H1 (cell line): Measurements from ENCODE around the gene BIN1.

Experiments
- ASH2L ChIP-seq: fragments of 200-600, 300-600 bp; sonication (generic); IDR thresholded peaks from one replicate; pipeline ENCODE4 v1.7.1; 2017; ENCODE audit warnings: low read length
- EZH2 ChIP-seq: fragments of 200-600 bp; sonication (generic); IDR thresholded peaks from 2 replicates; pipeline ENCODE4 v1.7.1; 2012; ENCODE audit warnings: low read depth, mild to moderate bottlenecking, moderate library complexity, low read length, inconsistent platforms; ENCODE audit not compliant: severe bottlenecking
- HDAC6 ChIP-seq: IDR thresholded peaks from one replicate; pipeline ENCODE4 v1.7.1; 2012; ENCODE audit warnings: low read depth, mild to moderate bottlenecking, inconsistent platforms, low read length, moderate library complexity
- NRF1 ChIP-seq: IDR thresholded peaks from 2 replicates; pipeline ENCODE4 v1.6.1; 2011; ENCODE audit warnings: mild to moderate bottlenecking, low read depth, low read length, improper control_type of control experiment
- POLR2A ChIP-seq, 2 experiments: IDR thresholded peaks; 1 replicate in 1 of 2; 2 replicates in 1 of 2; pipeline ENCODE4 v1.6.1; 2011; ENCODE audit warnings: low read depth in 2 of 2, low read length in 2 of 2, mild to moderate bottlenecking in 2 of 2; ENCODE audit errors: control extremely low read depth in 1 of 2
- RAD21 ChIP-seq, 2 experiments: IDR thresholded peaks in 1 of 2; conservative IDR thresholded peaks in 1 of 2; 2 replicates each; pipeline ENCODE4 v1.6.1; 2011; ENCODE audit warnings: low read depth in 2 of 2, low read length in 2 of 2, improper control_type of control experiment in 1 of 2, inconsistent platforms in 1 of 2, mild to moderate bottlenecking in 1 of 2, moderate library complexity in 1 of 2
- SIN3A ChIP-seq, 2 experiments: IDR thresholded peaks in 1 of 2; conservative IDR thresholded peaks in 1 of 2; 2 replicates each; pipeline ENCODE4 v1.6.1; 2011 to 2012; ENCODE audit warnings: low read length in 2 of 2, improper control_type of control experiment in 1 of 2, low read depth in 1 of 2, mild to moderate bottlenecking in 1 of 2
- SP1 ChIP-seq: IDR thresholded peaks from 2 replicates; pipeline ENCODE4 v1.6.1; 2011; ENCODE audit warnings: low read depth, low read length
- SP4 ChIP-seq: IDR thresholded peaks from 2 replicates; pipeline ENCODE4 v1.6.1; 2012; ENCODE audit warnings: low read length, inconsistent platforms
- TF ChIP-seq, protein P1 (sequence below), 3 experiments: IDR thresholded peaks; 1 replicate in 2 of 3; 2 replicates in 1 of 3; pipeline versions ENCODE4 v1.5.1 to v1.6.1; 2011; ENCODE audit warnings: low read length in 3 of 3, mild to moderate bottlenecking in 3 of 3, inconsistent platforms in 2 of 3, low read depth in 1 of 3, moderate library complexity in 1 of 3; ENCODE audit not compliant: insufficient read depth in 1 of 3; ENCODE audit errors: control extremely low read depth in 1 of 3
- TF ChIP-seq, protein P2 (sequence below): IDR thresholded peaks from 2 replicates; pipeline ENCODE4 v1.6.1; 2011; ENCODE audit warnings: low read depth, mild to moderate bottlenecking, low read length; ENCODE audit not compliant: insufficient read depth
- TF ChIP-seq, protein P3 (sequence below): IDR thresholded peaks from 2 replicates; pipeline ENCODE4 v1.6.1; 2012; ENCODE audit warnings: inconsistent platforms

DNA sequence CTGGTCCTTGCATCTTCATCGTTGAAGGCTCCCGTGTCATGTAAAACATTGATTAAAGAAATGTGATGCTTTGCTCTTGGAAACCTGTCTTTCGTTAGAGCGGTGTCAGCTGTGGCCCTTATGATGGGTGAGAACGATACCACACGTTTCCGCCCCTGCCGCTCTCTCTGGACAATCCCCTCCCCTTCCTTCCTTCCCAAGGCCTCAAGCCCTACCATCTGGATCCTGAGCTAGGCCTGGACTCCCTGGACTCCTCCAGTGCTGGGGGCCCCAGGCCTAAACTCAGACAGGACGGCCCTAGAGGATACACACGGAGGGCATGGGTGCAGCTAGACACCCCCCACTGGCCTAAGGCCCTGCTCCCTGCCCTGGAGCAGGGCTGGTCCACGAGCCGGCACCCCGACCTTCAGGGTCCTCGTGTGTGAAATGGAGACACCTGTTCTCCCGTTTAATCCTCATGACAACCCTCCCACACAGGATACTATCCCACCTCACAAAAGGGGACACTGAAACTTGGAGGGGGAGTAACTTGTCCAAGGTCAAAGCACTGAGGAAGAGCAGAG lies 13.2 kb downstream of the BIN1 start:
- TF ChIP-seq, protein P1, sequence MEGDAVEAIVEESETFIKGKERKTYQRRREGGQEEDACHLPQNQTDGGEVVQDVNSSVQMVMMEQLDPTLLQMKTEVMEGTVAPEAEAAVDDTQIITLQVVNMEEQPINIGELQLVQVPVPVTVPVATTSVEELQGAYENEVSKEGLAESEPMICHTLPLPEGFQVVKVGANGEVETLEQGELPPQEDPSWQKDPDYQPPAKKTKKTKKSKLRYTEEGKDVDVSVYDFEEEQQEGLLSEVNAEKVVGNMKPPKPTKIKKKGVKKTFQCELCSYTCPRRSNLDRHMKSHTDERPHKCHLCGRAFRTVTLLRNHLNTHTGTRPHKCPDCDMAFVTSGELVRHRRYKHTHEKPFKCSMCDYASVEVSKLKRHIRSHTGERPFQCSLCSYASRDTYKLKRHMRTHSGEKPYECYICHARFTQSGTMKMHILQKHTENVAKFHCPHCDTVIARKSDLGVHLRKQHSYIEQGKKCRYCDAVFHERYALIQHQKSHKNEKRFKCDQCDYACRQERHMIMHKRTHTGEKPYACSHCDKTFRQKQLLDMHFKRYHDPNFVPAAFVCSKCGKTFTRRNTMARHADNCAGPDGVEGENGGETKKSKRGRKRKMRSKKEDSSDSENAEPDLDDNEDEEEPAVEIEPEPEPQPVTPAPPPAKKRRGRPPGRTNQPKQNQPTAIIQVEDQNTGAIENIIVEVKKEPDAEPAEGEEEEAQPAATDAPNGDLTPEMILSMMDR (IDR thresholded peaks at IDR 0.05; ENCODE audit: control extremely low read depth in 1 of 3, insufficient read depth in 1 of 3, low read depth in 1 of 3, low read length in 3 of 3) = no peak
- no peak for TF ChIP-seq NRF1
- TF ChIP-seq ASH2L = no peak
- TF ChIP-seq, protein P2, sequence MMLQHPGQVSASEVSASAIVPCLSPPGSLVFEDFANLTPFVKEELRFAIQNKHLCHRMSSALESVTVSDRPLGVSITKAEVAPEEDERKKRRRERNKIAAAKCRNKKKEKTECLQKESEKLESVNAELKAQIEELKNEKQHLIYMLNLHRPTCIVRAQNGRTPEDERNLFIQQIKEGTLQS = no peak
- no peak for TF ChIP-seq RAD21 (IDR thresholded peaks at IDR 0.05 in 1 of 2, conservative IDR thresholded peaks at IDR 0.05 in 1 of 2; ENCODE audit: low read depth in 2 of 2, low read length in 2 of 2)
- TF ChIP-seq POLR2A (IDR thresholded peaks at IDR 0.05; ENCODE audit: control extremely low read depth in 1 of 2, low read depth in 2 of 2, low read length in 2 of 2) = no peak
- TF ChIP-seq HDAC6 = no peak
- TF ChIP-seq SP4 = no peak
- TF ChIP-seq, protein P3, sequence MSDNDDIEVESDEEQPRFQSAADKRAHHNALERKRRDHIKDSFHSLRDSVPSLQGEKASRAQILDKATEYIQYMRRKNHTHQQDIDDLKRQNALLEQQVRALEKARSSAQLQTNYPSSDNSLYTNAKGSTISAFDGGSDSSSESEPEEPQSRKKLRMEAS = no peak
- TF ChIP-seq EZH2 = no peak
- no peak for TF ChIP-seq SP1
- TF ChIP-seq SIN3A (conservative IDR thresholded peaks at IDR 0.05 in 1 of 2, IDR thresholded peaks at IDR 0.05 in 1 of 2; ENCODE audit: low read depth in 1 of 2, low read length in 2 of 2) = no peak
